ENCODE data around the gene SARS2. TPM values are rescaled to one million over a fixed set of nuclear protein-coding genes. Genes with fewer than 3 reads are reported as not detected.
A peak's percentile ranks its signal among the peaks of the same experiment; 100 is the strongest.

SARS2 gene
- total RNA-seq, 1 experiment from 2014 or later = 26.7 TPM

DNA sequence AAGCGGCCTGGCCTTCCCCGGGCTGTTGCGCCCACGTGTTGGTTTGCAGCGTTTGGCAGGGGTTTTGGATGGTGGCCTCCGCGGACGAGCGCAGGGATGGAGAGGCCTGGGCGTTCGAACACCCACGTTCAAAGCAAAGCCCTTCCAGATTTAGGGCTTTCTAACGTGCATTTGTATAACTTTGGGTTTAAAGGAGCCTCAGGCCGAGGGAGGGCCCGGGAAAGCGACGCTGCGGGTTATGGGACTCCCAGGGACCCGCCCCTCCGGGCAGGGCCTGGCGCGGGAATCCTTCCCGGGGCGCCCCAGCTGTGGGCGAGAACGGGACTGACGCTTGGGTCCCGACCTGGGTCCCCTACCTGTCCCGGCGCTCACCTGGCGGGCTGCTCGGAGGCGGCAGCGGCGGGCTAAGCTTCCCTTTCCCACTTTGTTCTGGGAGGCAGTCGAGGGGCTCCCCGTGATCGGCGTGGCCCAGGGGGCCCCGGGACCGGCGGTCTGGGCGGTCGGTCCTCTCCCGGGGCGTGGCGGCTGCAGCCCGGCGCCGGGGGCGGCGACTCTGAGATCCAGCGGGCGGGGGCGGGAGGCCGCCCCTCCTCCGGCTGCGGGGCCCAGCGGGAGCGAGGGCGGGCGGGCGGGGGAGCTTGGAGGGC is 44.8 kb upstream of the SARS2 start, which contains the start of gene FBXO17:
FBXO17 (minus strand) TSS at position 529 of the 647 bp plus-strand sequence. CDS start 25,423 bp downstream, outside the sequence.
- POLR2A ChIA-PET (ENCODE audit: unreplicated experiment) = no interaction called here
- no peak for DNase-seq

DNA sequence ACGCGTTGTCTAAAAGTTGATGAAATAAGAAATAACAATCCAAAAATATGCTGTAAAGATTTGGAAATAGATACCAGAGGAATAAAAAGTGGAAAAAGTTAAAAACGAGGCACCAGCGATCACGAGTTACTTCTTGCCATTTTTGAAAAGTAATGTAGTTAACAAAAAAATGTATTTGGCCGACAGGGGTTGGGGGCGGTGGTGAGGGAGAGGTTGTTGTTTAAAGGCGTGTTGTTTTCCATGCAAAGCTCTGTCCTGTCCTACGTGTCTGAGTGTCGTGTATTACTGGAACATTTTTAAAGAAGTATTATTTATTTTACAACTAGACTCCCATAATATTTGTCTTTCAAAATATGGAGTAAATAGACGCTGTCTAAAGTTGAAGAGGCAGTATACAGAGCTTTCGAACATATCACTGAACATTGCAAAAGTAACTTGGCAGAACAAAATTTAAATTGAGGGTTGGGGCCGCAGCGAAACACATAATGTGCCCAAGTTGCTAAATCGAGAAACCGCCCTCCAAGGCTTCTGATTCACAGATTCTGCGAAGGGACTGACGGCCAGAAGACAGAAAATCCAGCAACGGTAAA is 44.2 kb upstream of the SARS2 start:
- ATAC-seq (no peak), DNase-seq (no peak)
- ChIA-PET CTCF (no interaction called here), POLR2A (ENCODE audit: unreplicated experiment) (no interaction called here)
- H3F3A ChIP-seq (ENCODE audit: low read length, unreplicated experiment) = no peaks in the 10 kb centered on the region
- no TSS peak for BruUV-seq (replicated peaks)
- no peak for TF ChIP-seq EZH2phosphoT487 (IDR thresholded peaks at IDR 0.05; ENCODE audit: borderline replicate concordance, low read length)
- TF ChIP-seq, protein P1, sequence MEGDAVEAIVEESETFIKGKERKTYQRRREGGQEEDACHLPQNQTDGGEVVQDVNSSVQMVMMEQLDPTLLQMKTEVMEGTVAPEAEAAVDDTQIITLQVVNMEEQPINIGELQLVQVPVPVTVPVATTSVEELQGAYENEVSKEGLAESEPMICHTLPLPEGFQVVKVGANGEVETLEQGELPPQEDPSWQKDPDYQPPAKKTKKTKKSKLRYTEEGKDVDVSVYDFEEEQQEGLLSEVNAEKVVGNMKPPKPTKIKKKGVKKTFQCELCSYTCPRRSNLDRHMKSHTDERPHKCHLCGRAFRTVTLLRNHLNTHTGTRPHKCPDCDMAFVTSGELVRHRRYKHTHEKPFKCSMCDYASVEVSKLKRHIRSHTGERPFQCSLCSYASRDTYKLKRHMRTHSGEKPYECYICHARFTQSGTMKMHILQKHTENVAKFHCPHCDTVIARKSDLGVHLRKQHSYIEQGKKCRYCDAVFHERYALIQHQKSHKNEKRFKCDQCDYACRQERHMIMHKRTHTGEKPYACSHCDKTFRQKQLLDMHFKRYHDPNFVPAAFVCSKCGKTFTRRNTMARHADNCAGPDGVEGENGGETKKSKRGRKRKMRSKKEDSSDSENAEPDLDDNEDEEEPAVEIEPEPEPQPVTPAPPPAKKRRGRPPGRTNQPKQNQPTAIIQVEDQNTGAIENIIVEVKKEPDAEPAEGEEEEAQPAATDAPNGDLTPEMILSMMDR (conservative IDR thresholded peaks at IDR 0.05; ENCODE audit: low read depth, low read length) = no peak
- TF ChIP-seq EZH2 (IDR thresholded peaks at IDR 0.05; ENCODE audit: low read length, unreplicated experiment) = no peak
- no peak overlapping the region for H3K4me2 ChIP-seq (ENCODE audit: low read length)
- no peak overlapping the region for H3K27ac ChIP-seq (ENCODE audit: low read length)
- H3K4me3 ChIP-seq (ENCODE audit: low read length) = no peak overlapping the region
- H3K36me3 ChIP-seq (ENCODE audit: low read depth, low read length) = no peaks in the 10 kb centered on the region
- no peak overlapping the region for H2AFZ ChIP-seq (ENCODE audit: low read length)
- no peak overlapping the region for H3K9ac ChIP-seq (ENCODE audit: low read length)
- H3K4me1 ChIP-seq (ENCODE audit: insufficient read depth, low read length) = no peaks in the 10 kb centered on the region
- intact Hi-C loops (cut with micrococcal nuclease) = no loop called here
- no peaks in the 10 kb centered on the region for H3K79me2 ChIP-seq (ENCODE audit: low read length)
- no peaks in the 10 kb centered on the region for H3K27me3 ChIP-seq (ENCODE audit: low read length)
- no peaks in the 10 kb centered on the region for H4K20me1 ChIP-seq (ENCODE audit: low read length)
- H3K9me2 ChIP-seq (replicated peaks; ENCODE audit: low read length) = no peaks in the 10 kb centered on the region
- no peaks in the 10 kb centered on the region for H3K9me3 ChIP-seq (ENCODE audit: low read length)

More for the DNA sequence above, 44.8 kb upstream of the SARS2 start, which contains the start of gene FBXO17:
- Histone ChIP-seq H3K9ac (ENCODE audit: low read length) (no peak within 1 kb of the TSS), H3K9me3 (ENCODE audit: low read length) (no peaks in the 10 kb centered on the region), H4K20me1 (ENCODE audit: low read length) (no peaks in the 10 kb centered on the region), H2AFZ (ENCODE audit: low read length) (no peak within 1 kb of the TSS), H3K79me2 (ENCODE audit: low read length) (no peaks in the 10 kb centered on the region), H3K36me3 (ENCODE audit: low read depth, low read length) (no peaks in the 10 kb centered on the region), H3F3A (ENCODE audit: low read length, unreplicated experiment) (no peaks in the 10 kb centered on the region), H3K27ac (ENCODE audit: low read length) (no peak within 1 kb of the TSS), H3K4me3 (ENCODE audit: low read length) (no peak within 1 kb of the TSS), H3K27me3 (ENCODE audit: low read length) (no peaks in the 10 kb centered on the region), H3K4me1 (ENCODE audit: insufficient read depth, low read length) (no peaks in the 10 kb centered on the region), H3K9me2 (replicated peaks; ENCODE audit: low read length) (no peaks in the 10 kb centered on the region), H3K4me2 (ENCODE audit: low read length) (no peak within 1 kb of the TSS)
- TF ChIP-seq, protein P1 (conservative IDR thresholded peaks at IDR 0.05; ENCODE audit: low read depth, low read length) = no peak
- TF ChIP-seq EZH2phosphoT487 (IDR thresholded peaks at IDR 0.05; ENCODE audit: borderline replicate concordance, low read length) (no peak), EZH2 (IDR thresholded peaks at IDR 0.05; ENCODE audit: low read length, unreplicated experiment) (no peak)
- intact Hi-C loops (cut with micrococcal nuclease) = no loop called here
- no TSS peak for BruUV-seq (replicated peaks)
- no peak for ATAC-seq
- CTCF ChIA-PET = no interaction called here

DNA sequence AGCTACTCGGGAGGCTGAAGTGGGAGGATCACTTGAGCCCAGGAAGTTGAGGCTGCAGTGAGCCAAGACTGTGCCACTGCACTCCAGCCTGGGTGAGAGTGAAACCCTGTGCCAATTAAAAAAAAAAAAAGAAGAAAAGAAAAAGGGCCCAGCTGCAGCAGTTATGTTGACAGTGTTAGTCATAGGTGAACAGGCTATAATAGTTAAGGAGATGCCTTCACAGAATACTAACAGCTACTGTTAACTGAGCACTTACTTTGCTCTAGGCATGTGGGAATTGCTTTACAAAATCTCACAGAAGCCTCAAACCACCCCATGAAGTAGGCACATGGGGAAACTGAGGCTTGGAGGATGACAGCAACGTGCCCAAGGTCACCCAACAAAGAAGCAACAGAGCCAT is 41.1 kb upstream of the SARS2 start:
- Histone ChIP-seq H3K36me3 (ENCODE audit: low read depth, low read length) (no peaks in the 10 kb centered on the region), H3K4me2 (ENCODE audit: low read length) (no peak overlapping the region), H3K9ac (ENCODE audit: low read length) (no peak overlapping the region), H3K4me3 (ENCODE audit: low read length) (no peak overlapping the region), H3K4me1 (ENCODE audit: insufficient read depth, low read length) (no peaks in the 10 kb centered on the region), H3K27ac (ENCODE audit: low read length) (no peak overlapping the region), H4K20me1 (ENCODE audit: low read length) (no peaks in the 10 kb centered on the region), H3K9me3 (ENCODE audit: low read length) (no peaks in the 10 kb centered on the region), H3F3A (ENCODE audit: low read length, unreplicated experiment) (no peaks in the 10 kb centered on the region), H3K27me3 (ENCODE audit: low read length) (no peaks in the 10 kb centered on the region), H3K79me2 (ENCODE audit: low read length) (no peaks in the 10 kb centered on the region), H2AFZ (ENCODE audit: low read length) (no peak overlapping the region), H3K9me2 (replicated peaks; ENCODE audit: low read length) (no peaks in the 10 kb centered on the region)
- peak; percentile 3 for DNase-seq
- ATAC-seq = no peak
- TF ChIP-seq EZH2 (IDR thresholded peaks at IDR 0.05; ENCODE audit: low read length, unreplicated experiment) = no peak
- TF ChIP-seq, protein P1 (conservative IDR thresholded peaks at IDR 0.05; ENCODE audit: low read depth, low read length) = no peak
- TF ChIP-seq EZH2phosphoT487 (IDR thresholded peaks at IDR 0.05; ENCODE audit: borderline replicate concordance, low read length) = no peak
- CTCF ChIA-PET = interaction anchor here (0.6 kb wide), 1 partner anchor 800 kb away, joined by 4 read pairs; no protein-coding TSS in a partner anchor
- no TSS peak for BruUV-seq (replicated peaks)
- intact Hi-C loops (cut with micrococcal nuclease) = no loop called here
- POLR2A ChIA-PET (ENCODE audit: unreplicated experiment) = no interaction called here

All from PC-3 (cell line).